Endothelial cell of umbilical vein (primary cell): ENCODE results near the gene ACSS1. TPM values are rescaled to one million over a fixed set of nuclear protein-coding genes. Genes with fewer than 3 reads are reported as not detected.

Source experiments
- BruUV-seq: library from RNA; stranded (reverse); fragments of 400-500 nt; replicated peaks from 2 replicates; lab custom pipeline; 2021; lab: Mats Ljungman, UMichigan
- CTCF ChIA-PET: fragments of 300-600, 350-600 bp; sonication (Branson Sonifier 250); formaldehyde crosslinking; loops from one replicate; lab custom pipeline; 2021; ENCODE audit warnings: antibody characterized with exemption, inconsistent platforms; lab: Charles Lee
- POLR2A ChIA-PET: fragments of 300-600, 350-600 bp; sonication (Branson Sonifier 250); formaldehyde crosslinking; loops from one replicate; lab custom pipeline; 2021; ENCODE audit warnings: antibody characterized with exemption, inconsistent platforms; lab: Charles Lee
- DNase-seq: peaks from one replicate; pipeline ENCODE4 v3.0.0-alpha.2; 2011; ENCODE audit warnings: low read depth, low spot score
- FAIRE-seq: peaks from 2 replicates; lab custom pipeline; 2011; peaks lifted over from hg19 to GRCh38; lab: Jason Lieb, UNC
- H2AFZ ChIP-seq: 2 replicates; pipeline ENCODE4 v1.6.0; 2012; ENCODE audit warnings: low read depth, low read length, control low read depth, inconsistent platforms
- H3K27ac ChIP-seq: 2 replicates; pipeline ENCODE4 v1.5.1; 2011; ENCODE audit warnings: low read depth, mild to moderate bottlenecking, control low read depth, low read length, moderate library complexity; ENCODE audit not compliant: insufficient read depth
- H3K27me3 ChIP-seq, 2 experiments: 2 replicates each; pipeline versions ENCODE4 v1.6.0 to v1.6.1; 2011; ENCODE audit warnings: low read length in 2 of 2, mixed read lengths in 1 of 2; ENCODE audit not compliant: control insufficient read depth in 2 of 2, insufficient read depth in 2 of 2
- H3K36me3 ChIP-seq, 2 experiments: 2 replicates in 1 of 2; 3 replicates in 1 of 2; pipeline ENCODE4 v1.5.1; 2011; ENCODE audit warnings: low read length in 2 of 2, mild to moderate bottlenecking in 1 of 2, moderate library complexity in 1 of 2; ENCODE audit not compliant: control insufficient read depth in 2 of 2, insufficient read depth in 2 of 2; ENCODE audit errors: extremely low read depth in 1 of 2
- H3K4me1 ChIP-seq: 3 replicates; pipeline ENCODE4 v1.5.1; 2011; ENCODE audit warnings: mild to moderate bottlenecking, low read length; ENCODE audit not compliant: control insufficient read depth, insufficient read depth; ENCODE audit errors: extremely low read depth
- H3K4me2 ChIP-seq: 2 replicates; pipeline ENCODE4 v1.6.1; 2011; ENCODE audit warnings: low read length, control low read depth, mixed read lengths; ENCODE audit not compliant: insufficient read depth
- H3K4me3 ChIP-seq, 3 experiments: fragments of 200-600 bp in 1 of 3; sonication (generic), shearing (Covaris generic) in 1 of 3; replicated peaks in 1 of 3; 2 replicates each; pipeline ENCODE4 v1.5.1; 2011 to 2016; ENCODE audit warnings: control low read depth in 3 of 3, low read length in 3 of 3, mild to moderate bottlenecking in 2 of 3, inconsistent platforms in 1 of 3, low read depth in 1 of 3, moderate library complexity in 1 of 3; ENCODE audit not compliant: insufficient read depth in 1 of 3
- H3K79me2 ChIP-seq: 2 replicates; pipeline ENCODE4 v1.6.0; 2012; ENCODE audit warnings: low read length, inconsistent platforms; ENCODE audit not compliant: control insufficient read depth, insufficient read depth
- H3K9ac ChIP-seq: replicated peaks from 2 replicates; pipeline ENCODE3; 2011; ENCODE audit warnings: low read length, control low read depth; ENCODE audit not compliant: insufficient read depth; ENCODE audit errors: extremely low read depth
- H3K9me1 ChIP-seq: replicated peaks from 3 replicates; pipeline ENCODE4 v1.6.0; 2011; ENCODE audit warnings: mild to moderate bottlenecking, low read length; ENCODE audit not compliant: control insufficient read depth, insufficient read depth; ENCODE audit errors: extremely low read depth
- H3K9me3 ChIP-seq: replicated peaks from 2 replicates; pipeline ENCODE4 v1.5.1; 2012; ENCODE audit warnings: low read length, inconsistent platforms; ENCODE audit not compliant: control insufficient read depth, insufficient read depth
- H4K20me1 ChIP-seq: replicated peaks from 2 replicates; pipeline ENCODE3; 2011; ENCODE audit warnings: mild to moderate bottlenecking, low read length; ENCODE audit not compliant: control insufficient read depth, insufficient read depth; ENCODE audit errors: extremely low read depth
- CTCF ChIP-seq, 2 donors: IDR thresholded peaks; 1 replicate in 1 of 2; 2 replicates in 1 of 2; pipeline ENCODE4 v1.5.1; 2011; ENCODE audit warnings: low read length in 2 of 2, mild to moderate bottlenecking in 2 of 2, moderate library complexity in 2 of 2, control low read depth in 1 of 2, inconsistent platforms in 1 of 2, low read depth in 1 of 2; ENCODE audit not compliant: insufficient read depth in 1 of 2; ENCODE audit errors: extremely low read depth in 1 of 2
- EZH2 ChIP-seq: IDR thresholded peaks from 2 replicates; pipeline ENCODE4 v1.6.1; 2012; ENCODE audit warnings: borderline replicate concordance, low read depth, mild to moderate bottlenecking, moderate library complexity, low read length, inconsistent platforms; ENCODE audit not compliant: severe bottlenecking
- FOS ChIP-seq: IDR thresholded peaks from 2 replicates; pipeline ENCODE4 v1.6.1; 2011; ENCODE audit warnings: mild to moderate bottlenecking, low read length, moderate library complexity, borderline replicate concordance; ENCODE audit not compliant: insufficient read depth
- GATA2 ChIP-seq: IDR thresholded peaks from 2 replicates; pipeline ENCODE4 v1.7.0; 2011; ENCODE audit warnings: low read depth, mild to moderate bottlenecking, moderate library complexity, mixed read lengths, low read length; ENCODE audit not compliant: insufficient read length, insufficient read depth
- JUN ChIP-seq: IDR thresholded peaks from 2 replicates; pipeline ENCODE4 v1.6.1; 2011; ENCODE audit warnings: borderline replicate concordance, low read depth; ENCODE audit not compliant: insufficient read length, insufficient read depth
- MYC ChIP-seq: IDR thresholded peaks from one replicate; pipeline ENCODE4 v1.6.1; 2011; ENCODE audit warnings: mild to moderate bottlenecking, low read depth, low read length
- POLR2A ChIP-seq: IDR thresholded peaks from 2 replicates; pipeline ENCODE4 v1.6.1; 2012; ENCODE audit warnings: low read depth, mild to moderate bottlenecking, control low read depth, low read length
- POLR2AphosphoS5 ChIP-seq: IDR thresholded peaks from 2 replicates; pipeline ENCODE4 v1.6.1; 2012; ENCODE audit warnings: low read depth, mild to moderate bottlenecking, control low read depth, low read length, moderate library complexity; ENCODE audit not compliant: insufficient read depth
- dilution Hi-C: fragments of 300-500 bp; cut with MboI; formaldehyde crosslinking; loops from one replicate; pipeline ENCODE4 v1.15.0; 2019; ENCODE audit warnings: low sequenced_read_pairs; ENCODE audit not compliant: extremely low pct_ligation_motif_present
- intact Hi-C: fragments of 100-400 bp; cut with micrococcal nuclease; formaldehyde crosslinking; loops from one replicate; pipeline ENCODE4 v1.10.0; 2022
- polyA plus RNA-seq, 4 experiments: library from polyadenylated mRNA; depleted of rRNA in 3 of 4; stranded (reverse) in 3 of 4; unstranded in 1 of 4; fragments of >200 nt; gene quantifications; 2 replicates each; pipeline versions ENCODE4 v1.2.1 to v1.2.3, GENCODE V29; 2011 to 2012; ENCODE audit warnings: missing spikeins in 1 of 4
- small RNA-seq: library from RNA; depleted of rRNA; stranded (forward); fragments of <200 nt; gene quantifications from one replicate; pipeline ENCODE3, GENCODE V24; 2012; ENCODE audit warnings: low replicate concordance, low read depth; ENCODE audit not compliant: insufficient read depth, insufficient read length
- total RNA-seq: library from RNA; stranded (reverse); gene quantifications from 2 replicates; pipeline ENCODE4 v1.2.3, GENCODE V29; 2021
- TF ChIP-seq, protein P1 (sequence below): IDR thresholded peaks from 2 replicates; pipeline ENCODE4 v1.6.1; 2011; ENCODE audit not compliant: insufficient read depth, insufficient read length

The ACSS1 gene
- total and polyA plus RNA-seq, 2 donors (not counting 3 experiments of a cell fraction or from before 2014, with no cell fraction given), result 6.2 to 17.9 TPM

DNA sequence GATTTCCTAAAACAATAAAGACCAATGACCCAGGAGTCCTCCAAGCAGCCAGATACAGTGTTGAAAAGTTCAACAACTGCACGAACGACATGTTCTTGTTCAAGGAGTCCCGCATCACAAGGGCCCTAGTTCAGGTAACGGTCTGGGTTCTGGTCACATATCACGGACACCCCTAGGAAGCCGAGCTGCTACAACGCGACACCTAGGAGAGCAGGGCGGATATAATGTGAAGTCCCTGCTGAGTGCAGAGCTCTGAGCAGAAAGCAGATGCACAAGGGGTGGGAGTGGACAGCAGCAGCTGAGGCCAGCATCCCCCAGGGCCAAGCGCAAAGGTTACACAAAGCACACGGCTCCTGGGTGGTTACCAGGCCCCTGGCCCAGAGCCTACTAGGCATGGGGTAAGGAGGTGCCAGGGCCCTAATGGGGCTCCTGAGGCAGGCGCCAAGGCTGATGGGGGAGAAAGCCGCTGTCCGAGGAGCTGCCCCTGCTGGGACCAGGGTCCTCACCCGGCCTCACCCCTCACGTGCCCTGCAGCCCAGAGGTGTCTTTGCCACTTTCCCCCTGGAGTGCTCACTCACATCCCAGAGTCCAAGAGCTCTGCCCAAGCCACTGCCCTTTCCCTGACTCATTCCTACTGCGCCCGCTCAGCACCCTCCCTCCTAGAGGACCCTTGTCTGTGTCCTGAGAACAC, 100.5 kb downstream of the ACSS1 start:
- TF ChIP-seq POLR2AphosphoS5 (no peak), FOS (no peak), JUN (no peak), MYC (no peak), POLR2A (no peak), CTCF (IDR thresholded peaks at IDR 0.05; ENCODE audit: extremely low read depth in 1 of 2, insufficient read depth in 1 of 2, low read depth in 1 of 2, low read length in 2 of 2) (no peak), GATA2 (no peak), EZH2 (no peak)
- TF ChIP-seq, protein P1, sequence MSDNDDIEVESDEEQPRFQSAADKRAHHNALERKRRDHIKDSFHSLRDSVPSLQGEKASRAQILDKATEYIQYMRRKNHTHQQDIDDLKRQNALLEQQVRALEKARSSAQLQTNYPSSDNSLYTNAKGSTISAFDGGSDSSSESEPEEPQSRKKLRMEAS, result no peak
- no peaks in the 10 kb centered on the region for H3K9me3 ChIP-seq
- H3K4me1 ChIP-seq, result no peaks in the 10 kb centered on the region
- ChIA-PET CTCF (no interaction called here), POLR2A (no interaction called here)
- no peaks in the 10 kb centered on the region for H4K20me1 ChIP-seq
- BruUV-seq, result no TSS peak
- FAIRE-seq, result no peak
- DNase-seq, result no peak
- no peaks in the 10 kb centered on the region for H3K27me3 ChIP-seq
- H3K27ac ChIP-seq, result no peak overlapping the region
- dilution Hi-C loops, result no loop called here
- intact Hi-C loops, result no loop called here
- no peak overlapping the region for H3K9ac ChIP-seq
- H3K79me2 ChIP-seq, result no peaks in the 10 kb centered on the region
- no peak overlapping the region for H3K4me3 ChIP-seq
- H2AFZ ChIP-seq, result no peak overlapping the region
- peaks cover 0 to 2% of the 10 kb centered on the region in 2 experiments for H3K36me3 ChIP-seq
- no peaks in the 10 kb centered on the region for H3K9me1 ChIP-seq
- no peak overlapping the region for H3K4me2 ChIP-seq

Small RNAs within 50 kb of the gene (small RNA-seq; reads per million reads assigned to genes)
- gene RNU6-1257P, result not detected

Other genes with a start within 250 kb of the ACSS1 start
- gene CST7, start 108.9 kb downstream of the ACSS1 start, total RNA-seq, result not detected in 2 replicates
- gene CST7, start 108.9 kb downstream of the ACSS1 start, polyA plus RNA-seq, result not detected in 2 replicates
- gene APMAP, start 65.4 kb downstream of the ACSS1 start, total RNA-seq, result 105 and 110 TPM in 2 replicates
- gene APMAP, start 65.4 kb downstream of the ACSS1 start, polyA plus RNA-seq, result 58.3 and 80.7 TPM in 2 replicates
- not detected in 2 replicates for gene VSX1, start 24.0 kb upstream of the ACSS1 start, total RNA-seq
- not detected in 2 replicates for gene VSX1, start 24.0 kb upstream of the ACSS1 start, polyA plus RNA-seq
- gene ENTPD6, start 137.6 kb upstream of the ACSS1 start, total RNA-seq, result 51.2 and 52.2 TPM in 2 replicates
- gene ENTPD6, start 137.6 kb upstream of the ACSS1 start, polyA plus RNA-seq, result 86.3 and 87.0 TPM in 2 replicates
- 57.2 and 60.2 TPM in 2 replicates for gene PYGB, start 189.9 kb upstream of the ACSS1 start, total RNA-seq
- gene PYGB, start 189.9 kb upstream of the ACSS1 start, polyA plus RNA-seq, result 36.1 and 39.5 TPM in 2 replicates